GM19397 (cell line): ENCODE data around the gene NKX2-4.

ENCODE experiments used
- ATAC-seq: cut with Tn5 transposase; IDR thresholded peaks from one replicate; pipeline ENCODE4 v1.9.1; 2021; ENCODE audit warnings: mild to moderate bottlenecking, moderate library complexity; ENCODE audit not compliant: unreplicated experiment

Gene NKX2-4

DNA sequence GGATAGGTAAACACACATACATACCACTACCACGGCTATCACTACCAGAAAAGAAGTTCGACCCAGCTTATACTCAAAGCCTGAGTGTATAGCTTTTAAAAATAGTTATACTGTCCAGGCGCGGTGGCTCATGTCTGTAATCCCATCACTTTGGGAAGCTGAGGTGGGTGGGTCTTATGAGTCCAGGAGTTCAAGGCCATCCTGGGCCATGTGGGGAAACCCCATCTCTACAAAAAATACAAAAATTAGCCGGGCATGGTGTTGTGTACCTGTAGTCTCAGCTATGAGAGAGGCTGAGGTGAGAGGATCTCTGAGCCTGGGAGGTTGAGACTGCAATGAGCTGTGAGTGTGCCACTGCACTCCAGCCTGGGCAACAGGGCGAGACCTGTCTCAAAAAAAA lies 32.9 kb downstream of the NKX2-4 start:
- ATAC-seq: no peak

- no peak for ATAC-seq
These were observed 36.1 kb downstream of the NKX2-4 start for GRCh38 chr20:21361266-21361665.

- ATAC-seq: no peak
These were observed 36.6 kb downstream of the NKX2-4 start for GRCh38 chr20:21360705-21361104.

- no peak for ATAC-seq
These were observed 38.6 kb downstream of the NKX2-4 start for GRCh38 chr20:21358737-21359136.

DNA sequence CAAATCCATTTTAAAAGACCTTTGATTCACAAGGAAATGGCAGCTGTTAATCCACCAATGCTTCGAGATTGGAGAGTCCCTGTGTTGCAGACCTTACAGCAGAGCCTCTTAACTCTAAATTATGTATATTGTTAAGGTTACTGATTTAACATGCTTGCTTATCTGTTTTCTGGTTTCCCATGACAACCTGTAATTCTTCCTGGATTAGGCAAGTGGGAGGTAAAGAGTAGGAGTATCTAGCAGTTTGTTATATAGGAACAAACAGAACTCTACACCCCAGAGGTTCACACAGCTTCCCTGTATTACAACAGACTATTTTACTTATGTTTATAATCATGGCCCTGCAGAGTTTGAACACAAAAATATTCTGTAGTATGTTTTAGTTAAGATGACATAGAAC lies 39.5 kb downstream of the NKX2-4 start:
- no peak for ATAC-seq

DNA sequence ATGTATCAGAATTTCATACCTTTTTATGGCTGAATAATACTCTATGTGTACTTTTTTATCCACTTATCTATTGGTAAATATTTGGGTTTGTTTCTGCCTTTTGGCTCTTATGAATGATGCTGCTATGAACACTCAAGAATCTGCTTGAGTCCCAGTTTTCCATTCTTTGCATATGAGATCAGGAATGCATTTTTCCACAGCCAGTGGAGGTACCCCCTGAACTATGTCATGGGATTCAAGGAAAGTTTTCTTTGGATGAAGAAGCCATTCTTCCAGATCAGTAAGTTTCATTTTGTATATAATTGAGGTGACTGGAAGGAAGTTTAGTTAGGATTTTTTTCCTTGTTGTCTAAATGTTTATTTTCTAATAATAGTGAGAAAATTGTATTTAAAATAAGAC lies 40.9 kb downstream of the NKX2-4 start:
- no peak for ATAC-seq

GRCh38 chr20:21355981-21356380 lies 41.3 kb downstream of the NKX2-4 start:
- no peak for ATAC-seq

GRCh38 chr20:21353236-21353635 lies 44.1 kb downstream of the NKX2-4 start:
- ATAC-seq: no peak

DNA sequence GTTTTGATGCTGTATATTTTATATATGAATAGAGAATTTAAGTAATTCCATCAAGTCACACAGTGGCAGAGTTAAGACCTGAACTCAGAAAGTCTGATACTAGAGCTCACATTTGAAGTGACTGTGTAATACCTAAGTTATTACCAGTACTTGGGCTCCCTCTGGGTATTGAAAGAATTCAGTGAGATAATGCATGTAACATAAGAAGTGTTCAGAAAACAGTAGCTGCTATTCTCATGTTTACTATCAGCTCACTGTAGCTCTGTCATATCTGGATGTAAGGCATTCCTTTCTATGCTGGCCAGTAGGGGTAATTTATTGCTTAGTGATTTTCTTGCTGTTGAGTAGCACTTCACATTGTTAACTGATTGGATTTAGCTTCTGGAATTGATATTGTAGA lies 44.6 kb downstream of the NKX2-4 start:
- no peak for ATAC-seq
